ENCODE results near the gene STAT5A.

- TF ChIP-seq CTCF (IDR thresholded peaks at IDR 0.05) (no peak), POLR2A (IDR thresholded peaks at IDR 0.05) (no peak)
Observed at GRCh38 chr17:42291129-42291528, 2.8 kb downstream of the STAT5A start.

All from heart left ventricle (tissue), 13 donors.